Mesangial cell (primary cell): ENCODE measurements around the gene FAM20C. TPM values are rescaled to one million over a fixed set of nuclear protein-coding genes. Genes with fewer than 3 reads are reported as not detected.

Source experiments
- total RNA-seq: library from RNA; depleted of rRNA; stranded (reverse); fragments of >200 nt; gene quantifications from 2 replicates; pipeline ENCODE4 v1.2.3, GENCODE V29; 2015

FAM20C gene
- total RNA-seq, result 35.2 and 64.7 TPM in 2 replicates

GRCh38 chr7:191981-192649 is at the start of gene FAM20C:
FAM20C (plus strand) TSS chr7:192571; CDS start chr7:193200, 629 bp downstream.

GRCh38 chr7:289756-290553 is 97.6 kb downstream of the FAM20C start, which contains the start of gene FOXL3:
FOXL3 (plus strand) TSS chr7:290170; CDS start chr7:290170, 0 bp downstream.

Other genes starting within 250 kb of the FAM20C start
- gene FOXL3, start 97.6 kb downstream of the FAM20C start, total RNA-seq, result not detected in 2 replicates